ENCODE measurements around the gene SYNDIG1L. TPM values are rescaled to one million over a fixed set of nuclear protein-coding genes. Genes with fewer than 3 reads are reported as not detected.

Gene SYNDIG1L
- total and polyA plus RNA-seq, 10 of the 15 experiments (the other 5 are each of a cell fraction or from before 2014, with no cell fraction given) = 0.04 TPM; not detected in 9

- no peaks in the 10 kb centered on the region for H4K20me1 ChIP-seq (ENCODE audit: control insufficient read depth, insufficient read depth)
- H3K4me3 ChIP-seq = no peak overlapping the region
- no TSS peak for BruUV-seq (replicated peaks)
- TF ChIP-seq USF1 (IDR thresholded peaks at IDR 0.05; ENCODE audit: borderline replicate concordance, extremely low read length, insufficient read depth, low read depth, low read length) (no peak), SP1 (IDR thresholded peaks at IDR 0.05; ENCODE audit: low read depth, low read length) (no peak), E2F4 (IDR thresholded peaks at IDR 0.05; ENCODE audit: low read depth, low read length) (no peak), ZNF274 (IDR thresholded peaks at IDR 0.05; ENCODE audit: insufficient read depth, insufficient read length) (no peak), SMAD1 (IDR thresholded peaks at IDR 0.05; ENCODE audit: low read depth, partially characterized antibody) (no peak), CREM (IDR thresholded peaks at IDR 0.05; ENCODE audit: low read depth) (no peak), DPF2 (IDR thresholded peaks at IDR 0.05) (no peak), IKZF2 (IDR thresholded peaks at IDR 0.05) (no peak), TCF7 (IDR thresholded peaks at IDR 0.05; ENCODE audit: borderline replicate concordance) (no peak), ZSCAN29 (IDR thresholded peaks at IDR 0.05) (no peak), SREBF2 (IDR thresholded peaks at IDR 0.05; ENCODE audit: low read length) (no peak), SMARCA5 (IDR thresholded peaks at IDR 0.05) (no peak)
- peaks cover 0 to 3% of the 10 kb centered on the region in 2 experiments; a peak in 1 of 4 replicates for H3K27me3 ChIP-seq (replicated peaks in 1 of 2; ENCODE audit: control insufficient read depth in 2 of 2, insufficient read depth in 2 of 2, low read length in 1 of 2)
- WGBS (ENCODE audit: insufficient coverage, insufficient replicate concordance, low lambda C conversion rate, missing lambda C conversion rate) = 55% methylated on average over 16 of the region's 16 CpGs
- no peak overlapping the region for H3K9ac ChIP-seq (ENCODE audit: control insufficient read depth, insufficient read depth, low read length)
- ChIA-PET CTCF (no interaction called here), POLR2A (no interaction called here), SMC1A (ENCODE audit: uncharacterized antibody, unreplicated experiment) (interaction anchor here (1.0 kb wide), 1 partner anchor 29 kb away, joined by 4 read pairs; no protein-coding TSS in a partner anchor), RAD21 (ENCODE audit: unreplicated experiment) (no interaction called here)
- intact Hi-C loops (cut with micrococcal nuclease; ENCODE audit: unreplicated experiment) = no loop called here
- ATAC-seq (no peak), DNase-seq (ENCODE audit: low read depth, low spot score) (no peak), FAIRE-seq (no peak)
- no peaks in the 10 kb centered on the region for H3K36me3 ChIP-seq (ENCODE audit: control insufficient read depth in 2 of 2, insufficient read depth in 2 of 2, low read length in 1 of 2)
- no peak overlapping the region for H3K27ac ChIP-seq (ENCODE audit: control insufficient read depth, insufficient read depth)
- no peaks in the 10 kb centered on the region for H3K4me1 ChIP-seq (ENCODE audit: control insufficient read depth, insufficient read depth, low read length)
- in situ Hi-C loops (cut with MboI) = no loop called here
- no peaks in the 10 kb centered on the region for H3K79me2 ChIP-seq (ENCODE audit: control insufficient read depth, insufficient read depth, low read length)
- no peak overlapping the region for H2AFZ ChIP-seq (ENCODE audit: control insufficient read depth, low read depth, low read length)
- H3K4me2 ChIP-seq (ENCODE audit: control insufficient read depth, insufficient read depth) = no peak overlapping the region
- H3K9me3 ChIP-seq (replicated peaks; ENCODE audit: control insufficient read depth, insufficient read depth, low read length) = no peaks in the 10 kb centered on the region
Measured at GRCh38 chr14:74392616-74393570, 33.1 kb downstream of the SYNDIG1L start.

Data from GM12878 (cell line).